NCI-H526 treated with DMSO at 0.1 percent for 48 hours (cell line): ENCODE data around the gene DRGX.

ENCODE experiments used
- DNase-seq: peaks from one replicate; lab custom pipeline; 2025; lab: John Stamatoyannopoulos, UW

Gene DRGX

GRCh38 chr10:49407552-49408137, 11.8 kb upstream of the DRGX start:
- peak; percentile 10 for DNase-seq

GRCh38 chr10:49407151-49407550, 11.3 kb upstream of the DRGX start:
- DNase-seq = no peak

- DNase-seq = no peak
Measured at GRCh38 chr10:49404321-49404878, 8.5 kb upstream of the DRGX start.

GRCh38 chr10:49403363-49403762, 7.5 kb upstream of the DRGX start:
- no peak for DNase-seq

GRCh38 chr10:49400365-49400764, 4.5 kb upstream of the DRGX start:
- DNase-seq = no peak

- no peak for DNase-seq
Measured at GRCh38 chr10:49398986-49399385, 3.1 kb upstream of the DRGX start.

GRCh38 chr10:49398000-49398861, 2.3 kb upstream of the DRGX start:
- DNase-seq = peak; percentile 5

GRCh38 chr10:49397036-49397999, 1.4 kb upstream of the DRGX start:
- DNase-seq = peak; percentile 19

GRCh38 chr10:49396666-49396999, 744 bp upstream of the DRGX start:
- DNase-seq = no peak

GRCh38 chr10:49394933-49395740, 752 bp downstream of the DRGX start:
- DNase-seq = peak; percentile 24

GRCh38 chr10:49393757-49394156, 2.1 kb downstream of the DRGX start:
- no peak for DNase-seq

- no peak for DNase-seq
Measured at GRCh38 chr10:49393301-49393700, 2.6 kb downstream of the DRGX start.

- no peak for DNase-seq
Measured at GRCh38 chr10:49389361-49389933, 6.4 kb downstream of the DRGX start.

- DNase-seq = no peak
Measured at GRCh38 chr10:49388161-49388560, 7.7 kb downstream of the DRGX start.

GRCh38 chr10:49387071-49387470, 8.8 kb downstream of the DRGX start:
- no peak for DNase-seq

GRCh38 chr10:49385939-49386922, 9.7 kb downstream of the DRGX start:
- DNase-seq = no peak

- no peak for DNase-seq
Measured at GRCh38 chr10:49384268-49384953, 11.5 kb downstream of the DRGX start.

- DNase-seq = no peak
Measured at GRCh38 chr10:49383853-49384252, 12.0 kb downstream of the DRGX start.

- DNase-seq = no peak
Measured at GRCh38 chr10:49382826-49383225, 13.1 kb downstream of the DRGX start.
